Neural progenitor cell (in vitro differentiated cells): ENCODE data around the gene CARD11. TPM values are rescaled to one million over a fixed set of nuclear protein-coding genes. Genes with fewer than 3 reads are reported as not detected.

Experiments
- DNase-seq: peaks from one replicate; pipeline ENCODE4 v3.0.0-alpha.2; 2016; ENCODE audit warnings: low spot score
- H2AFZ ChIP-seq: fragments of 200-600 bp; sonication (generic); replicated peaks from 2 replicates; pipeline ENCODE4 v1.6.1; 2016; ENCODE audit warnings: antibody characterized with exemption
- H3F3A ChIP-seq: fragments of 200-600 bp; sonication (generic); 2 replicates; pipeline ENCODE4 v1.6.1; 2016; ENCODE audit warnings: antibody characterized with exemption, low read depth
- H3K27ac ChIP-seq: fragments of 200-600 bp; sonication (generic); 2 replicates; pipeline ENCODE4 v1.5.1; 2016; ENCODE audit warnings: mild to moderate bottlenecking
- H3K27me3 ChIP-seq: fragments of 200-600 bp; sonication (generic); 2 replicates; pipeline ENCODE4 v1.6.1; 2016; ENCODE audit warnings: mild to moderate bottlenecking, moderate library complexity
- H3K36me3 ChIP-seq: fragments of 200-600 bp; sonication (generic); 2 replicates; pipeline ENCODE4 v1.5.1; 2016
- H3K4me1 ChIP-seq: fragments of 200-600 bp; sonication (generic); 2 replicates; pipeline ENCODE4 v1.6.1; 2016; ENCODE audit warnings: mixed run types
- H3K4me2 ChIP-seq: fragments of 200-600 bp; sonication (generic); 2 replicates; pipeline ENCODE4 v1.6.1; 2016
- H3K4me3 ChIP-seq: fragments of 200-600 bp; sonication (generic); 2 replicates; pipeline ENCODE4 v1.5.1; 2016
- H3K79me2 ChIP-seq: fragments of 200-600 bp; sonication (generic); 2 replicates; pipeline ENCODE4 v1.6.1; 2016; ENCODE audit warnings: low read depth
- H3K9ac ChIP-seq: fragments of 200-600 bp; sonication (generic); 2 replicates; pipeline ENCODE4 v1.6.1; 2016
- H3K9me3 ChIP-seq: fragments of 200-600 bp; sonication (generic); 2 replicates; pipeline ENCODE4 v1.5.1; 2016; ENCODE audit warnings: low read depth
- H4K20me1 ChIP-seq: fragments of 200-600 bp; sonication (generic); 2 replicates; pipeline ENCODE4 v1.6.1; 2016; ENCODE audit warnings: low read depth
- H3K27ac Mint-ChIP-seq: 3 replicates; pipeline ENCODE4 v1.8.0; 2021; ENCODE audit warnings: mixed read lengths
- H3K27me3 Mint-ChIP-seq: 2 replicates; pipeline ENCODE4 v1.8.0; 2022; ENCODE audit warnings: low read depth, mild to moderate bottlenecking, inconsistent platforms, moderate library complexity, mixed read lengths; ENCODE audit not compliant: insufficient read depth
- H3K36me3 Mint-ChIP-seq: 3 replicates; pipeline ENCODE4 v1.8.0; 2021; ENCODE audit warnings: mixed read lengths
- H3K4me1 Mint-ChIP-seq: 3 replicates; pipeline ENCODE4 v1.8.0; 2021; ENCODE audit warnings: mixed read lengths
- H3K4me3 Mint-ChIP-seq: 3 replicates; pipeline ENCODE4 v1.8.0; 2021; ENCODE audit warnings: mild to moderate bottlenecking, moderate library complexity, mixed read lengths
- H3K9me3 Mint-ChIP-seq: 3 replicates; pipeline ENCODE4 v1.8.0; 2020; ENCODE audit warnings: mixed read lengths
- EZH2 ChIP-seq: fragments of 200-600 bp; sonication (generic); IDR thresholded peaks from 2 replicates; pipeline ENCODE4 v1.6.1; 2017; ENCODE audit warnings: antibody characterized with exemption, mild to moderate bottlenecking, moderate library complexity
- EZH2phosphoT487 ChIP-seq: fragments of 200-600 bp; sonication (generic); IDR thresholded peaks from 2 replicates; pipeline ENCODE4 v1.6.1; 2017; ENCODE audit warnings: antibody characterized with exemption
- total RNA-seq: library from RNA; depleted of rRNA; stranded (reverse); fragments of >200 nt; gene quantifications from 2 replicates; pipeline ENCODE4 v1.2.3, GENCODE V29; 2015; ENCODE audit warnings: low replicate concordance
- TF ChIP-seq, protein P1 (sequence below): fragments of 200-600 bp; sonication (generic); IDR thresholded peaks from 2 replicates; pipeline ENCODE4 v1.5.1; 2017; ENCODE audit warnings: antibody characterized with exemption, mild to moderate bottlenecking

The CARD11 gene
- total RNA-seq, 1 donor from 2014 or later, result 0.75 TPM

DNA sequence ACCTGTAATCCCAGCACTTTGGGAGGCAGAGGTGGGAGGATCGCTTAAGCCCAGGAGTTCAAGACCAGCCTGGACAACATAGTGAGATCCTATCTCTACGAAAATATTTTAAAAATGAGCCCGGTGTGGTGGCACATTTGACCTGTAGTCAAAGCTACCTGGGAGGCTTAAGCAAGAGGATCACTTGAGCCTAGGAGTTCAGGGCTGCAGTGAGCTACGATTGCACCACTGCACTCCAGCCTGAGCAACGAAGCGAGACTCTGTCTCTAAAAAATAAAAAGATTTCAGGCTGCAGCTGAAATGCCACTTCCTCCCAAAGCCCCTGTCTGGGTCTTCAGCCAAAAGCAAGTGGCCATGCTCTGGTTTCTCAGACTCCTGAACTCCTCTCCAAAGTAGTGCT is 38.7 kb upstream of the CARD11 start:
- no peak overlapping the region for H3K4me3 Mint-ChIP-seq
- peaks cover 14% of the 10 kb centered on the region for H3K27me3 Mint-ChIP-seq

DNA sequence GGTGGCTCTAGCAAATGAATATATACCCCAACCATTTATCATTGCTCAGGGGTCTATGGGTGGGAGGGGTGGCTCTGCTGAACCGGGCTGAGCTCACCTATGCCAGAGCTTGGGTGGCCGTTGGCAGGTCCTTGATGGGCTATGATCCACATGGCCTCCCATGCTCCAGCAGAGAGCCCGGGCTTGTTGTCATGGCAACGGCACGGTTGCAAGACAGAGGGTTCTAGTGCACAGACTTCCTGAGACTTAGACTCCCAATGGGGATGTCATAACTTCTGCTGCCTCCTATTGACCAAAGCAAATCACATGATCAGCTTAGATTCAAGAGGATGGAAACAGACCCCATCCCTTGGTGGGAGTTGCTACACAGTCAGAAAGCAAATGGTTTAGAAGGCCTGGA is 36.4 kb upstream of the CARD11 start:
- H3K27me3 Mint-ChIP-seq, result peaks cover 12% of the 10 kb centered on the region
- peak overlapping the region; percentile 72 for H3K27ac Mint-ChIP-seq
- H3F3A ChIP-seq, result no peaks in the 10 kb centered on the region
- no peaks in the 10 kb centered on the region for H3K27me3 ChIP-seq
- H3K27ac ChIP-seq, result no peak overlapping the region
- peaks cover 6% of the 10 kb centered on the region for H3K4me1 Mint-ChIP-seq
- no peaks in the 10 kb centered on the region for H3K36me3 Mint-ChIP-seq
- H3K9me3 ChIP-seq, result no peaks in the 10 kb centered on the region
- TF ChIP-seq, protein P1, sequence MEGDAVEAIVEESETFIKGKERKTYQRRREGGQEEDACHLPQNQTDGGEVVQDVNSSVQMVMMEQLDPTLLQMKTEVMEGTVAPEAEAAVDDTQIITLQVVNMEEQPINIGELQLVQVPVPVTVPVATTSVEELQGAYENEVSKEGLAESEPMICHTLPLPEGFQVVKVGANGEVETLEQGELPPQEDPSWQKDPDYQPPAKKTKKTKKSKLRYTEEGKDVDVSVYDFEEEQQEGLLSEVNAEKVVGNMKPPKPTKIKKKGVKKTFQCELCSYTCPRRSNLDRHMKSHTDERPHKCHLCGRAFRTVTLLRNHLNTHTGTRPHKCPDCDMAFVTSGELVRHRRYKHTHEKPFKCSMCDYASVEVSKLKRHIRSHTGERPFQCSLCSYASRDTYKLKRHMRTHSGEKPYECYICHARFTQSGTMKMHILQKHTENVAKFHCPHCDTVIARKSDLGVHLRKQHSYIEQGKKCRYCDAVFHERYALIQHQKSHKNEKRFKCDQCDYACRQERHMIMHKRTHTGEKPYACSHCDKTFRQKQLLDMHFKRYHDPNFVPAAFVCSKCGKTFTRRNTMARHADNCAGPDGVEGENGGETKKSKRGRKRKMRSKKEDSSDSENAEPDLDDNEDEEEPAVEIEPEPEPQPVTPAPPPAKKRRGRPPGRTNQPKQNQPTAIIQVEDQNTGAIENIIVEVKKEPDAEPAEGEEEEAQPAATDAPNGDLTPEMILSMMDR, result no peak
- TF ChIP-seq EZH2 (no peak), EZH2phosphoT487 (no peak)
- no peaks in the 10 kb centered on the region for H3K79me2 ChIP-seq
- H4K20me1 ChIP-seq, result no peaks in the 10 kb centered on the region
- peaks cover 21% of the 10 kb centered on the region for H3K9me3 Mint-ChIP-seq
- no peak overlapping the region for H3K4me3 ChIP-seq
- no peaks in the 10 kb centered on the region for H3K4me1 ChIP-seq
- H3K4me2 ChIP-seq, result no peak overlapping the region
- H3K9ac ChIP-seq, result no peak overlapping the region
- H2AFZ ChIP-seq, result no peak overlapping the region
- no peak overlapping the region for H3K4me3 Mint-ChIP-seq
- DNase-seq, result no peak
- no peaks in the 10 kb centered on the region for H3K36me3 ChIP-seq

More for the DNA sequence above, 38.7 kb upstream of the CARD11 start:
- Histone ChIP-seq H3K27me3 (no peaks in the 10 kb centered on the region), H3K79me2 (no peaks in the 10 kb centered on the region), H3K36me3 (no peaks in the 10 kb centered on the region), H2AFZ (no peak overlapping the region), H3K9ac (no peak overlapping the region), H3K4me1 (no peaks in the 10 kb centered on the region), H3F3A (no peaks in the 10 kb centered on the region), H3K27ac (no peak overlapping the region), H3K4me3 (no peak overlapping the region), H4K20me1 (no peaks in the 10 kb centered on the region), H3K4me2 (no peak overlapping the region), H3K9me3 (no peaks in the 10 kb centered on the region)
- Mint-ChIP-seq H3K9me3 (peaks cover 15% of the 10 kb centered on the region), H3K4me1 (peaks cover 12% of the 10 kb centered on the region), H3K36me3 (no peaks in the 10 kb centered on the region), H3K27ac (no peak overlapping the region)
- TF ChIP-seq, protein P1, result no peak
- TF ChIP-seq EZH2phosphoT487 (no peak), EZH2 (no peak)
- DNase-seq, result no peak

DNA sequence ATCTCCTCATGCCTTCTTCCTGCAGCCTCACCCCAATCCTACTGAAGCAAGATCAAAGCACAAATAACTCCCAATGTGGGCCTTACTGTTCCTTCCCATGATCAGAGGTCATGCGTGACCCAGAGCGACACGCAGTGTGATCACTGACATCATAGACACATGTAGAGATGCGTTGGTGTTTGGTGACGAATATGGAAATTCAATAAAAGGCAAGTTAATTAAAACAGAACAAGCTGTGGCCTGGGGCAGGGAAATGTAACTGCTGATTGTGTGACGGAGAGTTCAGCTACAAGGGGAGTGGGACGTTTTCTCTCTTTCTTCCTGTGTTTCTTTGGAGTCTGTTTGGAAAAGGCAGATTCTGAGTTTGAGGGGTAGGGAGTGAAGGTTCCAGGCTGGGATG is 34.8 kb upstream of the CARD11 start:
- Mint-ChIP-seq H3K9me3 (peaks cover 12% of the 10 kb centered on the region), H3K36me3 (no peaks in the 10 kb centered on the region), H3K27ac (peak overlapping the region; percentile 14)

More for the DNA sequence above, 34.8 kb upstream of the CARD11 start:
- TF ChIP-seq EZH2phosphoT487 (no peak), EZH2 (no peak)
- TF ChIP-seq, protein P1, result no peak
- Mint-ChIP-seq H3K27me3 (peaks cover 12% of the 10 kb centered on the region), H3K4me1 (peaks cover 12% of the 10 kb centered on the region), H3K4me3 (no peak overlapping the region)
- Histone ChIP-seq H3K79me2 (no peaks in the 10 kb centered on the region), H3K9me3 (no peaks in the 10 kb centered on the region), H3K4me3 (no peak overlapping the region), H3K36me3 (no peaks in the 10 kb centered on the region), H3K9ac (no peak overlapping the region), H3K4me1 (peaks cover 5% of the 10 kb centered on the region), H3K4me2 (no peak overlapping the region), H4K20me1 (no peaks in the 10 kb centered on the region), H3F3A (no peaks in the 10 kb centered on the region), H3K27ac (no peak overlapping the region), H2AFZ (no peak overlapping the region), H3K27me3 (no peaks in the 10 kb centered on the region)
- no peak for DNase-seq
